H1 (cell line): ENCODE results near the gene C19orf25. TPM values are rescaled to one million over a fixed set of nuclear protein-coding genes. Genes with fewer than 3 reads are reported as not detected.

Experiments
- CTCF ChIA-PET: fragments of 300-600 bp; sonication (Branson Sonifier 250); formaldehyde crosslinking; loops from one replicate; lab custom pipeline; 2021; ENCODE audit not compliant: partially characterized antibody; lab: Charles Lee
- POLR2A ChIA-PET: fragments of 300-600 bp; sonication (Branson Sonifier 250); formaldehyde crosslinking; loops from one replicate; lab custom pipeline; 2021; ENCODE audit warnings: inconsistent platforms; ENCODE audit not compliant: partially characterized antibody; lab: Charles Lee
- DNase-seq, 2 experiments: peaks; one replicate each; pipeline versions ENCODE4 v3.0.0 to v3.0.0-alpha.2; 2010 to 2022; ENCODE audit warnings: low spot score in 2 of 2, low read depth in 1 of 2, mixed read lengths in 1 of 2
- FAIRE-seq: peaks from 2 replicates; lab custom pipeline; 2011; peaks lifted over from hg19 to GRCh38; lab: Jason Lieb, UNC
- H2AFZ ChIP-seq: 2 replicates; pipeline ENCODE4 v1.8.1; 2012; ENCODE audit warnings: low read length, inconsistent platforms
- H2AK5ac ChIP-seq: 2 replicates; pipeline ENCODE4 v1.6.1; 2013; ENCODE audit warnings: low read depth, low read length
- H2BK120ac ChIP-seq: replicated peaks from 2 replicates; pipeline ENCODE3; 2013; ENCODE audit warnings: low read depth, low read length, inconsistent platforms
- H2BK12ac ChIP-seq: 2 replicates; pipeline ENCODE4 v1.6.1; 2013; ENCODE audit warnings: low read depth, low read length
- H2BK15ac ChIP-seq: 2 replicates; pipeline ENCODE4 v1.6.1; 2013; ENCODE audit warnings: low read length
- H2BK20ac ChIP-seq: 2 replicates; pipeline ENCODE4 v1.6.1; 2013; ENCODE audit warnings: low read length
- H2BK5ac ChIP-seq: 2 replicates; pipeline ENCODE4 v1.6.1; 2013; ENCODE audit warnings: low read depth, low read length
- H3K14ac ChIP-seq: 2 replicates; pipeline ENCODE4 v1.6.1; 2013; ENCODE audit warnings: inconsistent platforms; ENCODE audit not compliant: insufficient read length
- H3K18ac ChIP-seq: 2 replicates; pipeline ENCODE4 v1.6.1; 2013; ENCODE audit warnings: low read length; ENCODE audit errors: extremely low read depth
- H3K23ac ChIP-seq: 2 replicates; pipeline ENCODE4 v1.6.1; 2013; ENCODE audit warnings: inconsistent platforms; ENCODE audit not compliant: insufficient read length
- H3K23me2 ChIP-seq: 2 replicates; pipeline ENCODE4 v1.6.1; 2013; ENCODE audit warnings: low read depth, low read length
- H3K27ac ChIP-seq: 2 replicates; pipeline ENCODE4 v1.6.1; 2011; ENCODE audit warnings: low read depth, low read length, inconsistent platforms
- H3K27me3 ChIP-seq, 4 experiments: replicated peaks in 1 of 4; 1 replicate in 1 of 4; 2 replicates in 3 of 4; pipeline versions ENCODE4 v1.6.1 to v1.8.1; 2011 to 2013; ENCODE audit warnings: low read length in 3 of 4, mild to moderate bottlenecking in 3 of 4, inconsistent platforms in 2 of 4, mixed read lengths in 2 of 4, moderate library complexity in 1 of 4; ENCODE audit not compliant: control insufficient read depth in 3 of 4, insufficient read depth in 3 of 4; ENCODE audit errors: extremely low read depth in 1 of 4
- H3K36me3 ChIP-seq, 4 experiments: 2 replicates each; pipeline versions ENCODE4 v1.6.1 to v1.8.1; 2011 to 2013; ENCODE audit warnings: mild to moderate bottlenecking in 4 of 4, low read length in 3 of 4, moderate library complexity in 2 of 4, control low read depth in 1 of 4, inconsistent platforms in 1 of 4; ENCODE audit not compliant: insufficient read depth in 4 of 4, control insufficient read depth in 2 of 4
- H3K4ac ChIP-seq: replicated peaks from 2 replicates; pipeline ENCODE3; 2013; ENCODE audit warnings: low read length, low read depth, mixed read lengths, inconsistent platforms; ENCODE audit not compliant: insufficient read length
- H3K4me1 ChIP-seq, 4 experiments: replicated peaks in 1 of 4; 1 replicate in 1 of 4; 2 replicates in 3 of 4; pipeline versions ENCODE4 v1.6.1 to v1.8.1; 2011 to 2013; ENCODE audit warnings: low read length in 3 of 4, inconsistent platforms in 2 of 4, mixed read lengths in 1 of 4; ENCODE audit not compliant: insufficient read depth in 4 of 4, control insufficient read depth in 3 of 4
- H3K4me2 ChIP-seq, 2 experiments: 2 replicates each; pipeline versions ENCODE4 v1.6.1 to v1.8.1; 2011 to 2013; ENCODE audit warnings: low read depth in 2 of 2, low read length in 2 of 2, control low read depth in 1 of 2, inconsistent platforms in 1 of 2, mild to moderate bottlenecking in 1 of 2; ENCODE audit not compliant: insufficient read depth in 1 of 2
- H3K4me3 ChIP-seq, 4 experiments: fragments of 200-600, 300-600 bp in 1 of 4; sonication (generic), shearing (Covaris generic), sonication (Bioruptor Twin) in 1 of 4; 2 replicates each; pipeline versions ENCODE4 v1.5.1 to v1.8.1; 2011 to 2016; ENCODE audit warnings: low read length in 4 of 4, low read depth in 3 of 4, control low read depth in 2 of 4, inconsistent platforms in 2 of 4, mild to moderate bottlenecking in 2 of 4, mixed read lengths in 1 of 4, moderate library complexity in 1 of 4; ENCODE audit not compliant: insufficient read depth in 2 of 4; ENCODE audit errors: extremely low read depth in 1 of 4
- H3K56ac ChIP-seq: replicated peaks from 2 replicates; pipeline ENCODE3; 2013; ENCODE audit warnings: low read depth, mild to moderate bottlenecking, mixed read lengths, low read length, inconsistent platforms; ENCODE audit not compliant: insufficient read length
- H3K79me1 ChIP-seq: 2 replicates; pipeline ENCODE4 v1.6.1; 2013; ENCODE audit warnings: low read depth, low read length, control low read depth
- H3K79me2 ChIP-seq, 2 experiments: 2 replicates each; pipeline versions ENCODE4 v1.6.1 to v1.8.1; 2012 to 2013; ENCODE audit warnings: low read length in 2 of 2, mild to moderate bottlenecking in 2 of 2, inconsistent platforms in 1 of 2; ENCODE audit not compliant: insufficient read depth in 2 of 2, control insufficient read depth in 1 of 2
- H3K9ac ChIP-seq, 4 experiments: replicated peaks in 1 of 4; 1 replicate in 1 of 4; 2 replicates in 3 of 4; pipeline versions ENCODE4 v1.6.1 to v1.8.1; 2011 to 2013; ENCODE audit warnings: low read depth in 3 of 4, low read length in 3 of 4, control low read depth in 2 of 4, mild to moderate bottlenecking in 2 of 4, moderate library complexity in 2 of 4, inconsistent platforms in 1 of 4; ENCODE audit errors: extremely low read depth in 1 of 4
- H3K9me3 ChIP-seq, 2 experiments: 2 replicates each; pipeline versions ENCODE4 v1.6.1 to v1.8.1; 2012 to 2013; ENCODE audit warnings: mild to moderate bottlenecking in 2 of 2, moderate library complexity in 2 of 2, control low read depth in 1 of 2, inconsistent platforms in 1 of 2, low read depth in 1 of 2, low read length in 1 of 2, mixed read lengths in 1 of 2; ENCODE audit not compliant: insufficient read depth in 2 of 2
- H4K20me1 ChIP-seq, 2 experiments: replicated peaks in 1 of 2; 2 replicates each; pipeline versions ENCODE3 to v1.8.1; 2011 to 2013; ENCODE audit warnings: inconsistent platforms in 2 of 2, low read length in 2 of 2, mild to moderate bottlenecking in 1 of 2; ENCODE audit not compliant: insufficient read depth in 2 of 2, control insufficient read depth in 1 of 2
- H4K5ac ChIP-seq: 2 replicates; pipeline ENCODE4 v1.6.1; 2013; ENCODE audit warnings: low read length, low read depth, mixed read lengths, inconsistent platforms; ENCODE audit not compliant: insufficient read length
- H4K8ac ChIP-seq: 2 replicates; pipeline ENCODE4 v1.8.0; 2013; ENCODE audit warnings: mild to moderate bottlenecking, moderate library complexity, low read length, inconsistent platforms; ENCODE audit not compliant: insufficient read depth; ENCODE audit errors: extremely low read depth
- H4K91ac ChIP-seq: replicated peaks from 2 replicates; pipeline ENCODE3; 2013; ENCODE audit warnings: low read length, mixed read lengths, inconsistent platforms; ENCODE audit not compliant: insufficient read length
- BCL11A ChIP-seq, 2 experiments: IDR thresholded peaks; one replicate each; pipeline ENCODE4 v1.6.1; 2011; ENCODE audit warnings: low read depth in 2 of 2, low read length in 2 of 2, mild to moderate bottlenecking in 2 of 2
- JUND ChIP-seq: IDR thresholded peaks from 2 replicates; pipeline ENCODE4 v1.6.1; 2011; ENCODE audit warnings: mild to moderate bottlenecking, improper control_type of control experiment, low read length
- POLR2AphosphoS5 ChIP-seq: IDR thresholded peaks from 2 replicates; pipeline ENCODE4 v1.6.1; 2011; ENCODE audit warnings: low read depth, low read length
- WGBS, 2 experiments: shearing (Covaris generic) in 1 of 2; methylation state at CpG; one replicate each; pipeline versions ENCODE4 v1.1.6 to v1.1.7; 2013 to 2015; ENCODE audit warnings: low lambda C conversion rate in 2 of 2, mixed read lengths in 2 of 2, inconsistent platforms in 1 of 2, low coverage in 1 of 2, missing lambda C conversion rate in 1 of 2; ENCODE audit not compliant: insufficient replicate concordance in 2 of 2, insufficient coverage in 1 of 2, insufficient read length in 1 of 2; ENCODE audit errors: extremely low coverage in 1 of 2, missing lambda C conversion rate in 1 of 2; 5-methylcytosine and 5-hydroxymethylcytosine counted together
- polyA plus RNA-seq, 7 experiments: library from polyadenylated mRNA; depleted of rRNA in 3 of 7; stranded (reverse) in 5 of 7; unstranded in 2 of 7; fragments of >200 nt in 5 of 7; fragments of 200-250 nt in 2 of 7; gene quantifications; 1 replicate in 5 of 7; 2 replicates in 1 of 7; 4 replicates in 1 of 7; pipeline versions ENCODE4 v1.2.1 to v1.2.3, GENCODE V29; 2011 to 2013; ENCODE audit warnings: missing spikeins in 2 of 7, mixed read lengths in 2 of 7
- total RNA-seq: library from RNA; stranded (reverse); fragmentation: NEBNext Ultra II Directional; extraction: Animal tissue kit (Norgen Biotek cat#: 25700); gene quantifications from 2 replicates; pipeline ENCODE4 v1.2.1, GENCODE V29; 2021

The C19orf25 gene
- total and polyA plus RNA-seq, 2 of the 8 experiments (the other 6 are each of a cell fraction or from before 2014, with no cell fraction given): 41.3 to 67.4 TPM

DNA sequence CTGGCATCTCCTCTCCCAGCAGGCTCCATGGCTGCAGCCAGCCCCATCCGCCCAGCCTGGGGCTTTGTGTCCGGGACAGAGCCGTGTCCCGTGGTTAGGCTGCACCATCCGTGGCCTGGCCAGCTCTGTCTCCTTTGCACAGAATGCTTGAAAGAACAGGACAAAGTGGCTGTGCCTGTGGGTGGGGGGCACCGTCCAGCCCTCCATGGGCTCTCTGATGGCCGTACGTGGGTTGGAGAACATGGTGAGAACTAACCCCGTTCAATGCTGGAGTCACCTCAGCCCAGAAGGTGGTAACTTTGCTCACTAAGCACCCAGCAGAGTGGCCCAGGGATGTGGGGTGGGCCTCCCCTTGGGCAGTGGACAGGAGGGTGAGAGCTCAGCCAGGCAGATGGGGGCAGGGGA, 38.0 kb downstream of the C19orf25 start:
- Histone ChIP-seq H2BK120ac (no peak overlapping the region), H2AFZ (no peak overlapping the region), H2BK5ac (0 out of 2 replicates have a peak overlapping the region, but pooled peaks have one; percentile 9), H2BK12ac (no peak overlapping the region), H3K18ac (no peak overlapping the region; the same call in 1 of the 2 replicates), H3K4me1 (peaks cover 0 to 11% (median 4%) of the 10 kb centered on the region in 4 experiments; a peak in 5 of 7 replicates), H3K23me2 (peaks cover 3% of the 10 kb centered on the region; the same call in 1 of the 2 replicates), H4K5ac (no peak overlapping the region), H3K36me3 (peaks cover 26 to 37% (median 29%) of the 10 kb centered on the region in 4 experiments), H3K56ac (no peak overlapping the region), H3K9me3 (no peaks in the 10 kb centered on the region), H2BK15ac (no peak overlapping the region), H3K23ac (no peak overlapping the region), H2BK20ac (no peak overlapping the region), H2AK5ac (no peak overlapping the region), H4K91ac (no peak overlapping the region), H3K4me3 (no peak overlapping the region), H3K27me3 (peaks cover 0 to 3% (median 3%) of the 10 kb centered on the region in 4 experiments; a peak in 3 of 7 replicates), H3K79me1 (peaks cover 4% of the 10 kb centered on the region), H3K14ac (no peak overlapping the region), H3K4ac (no peak overlapping the region), H3K9ac (no peak overlapping the region), H3K79me2 (peaks cover 2 to 24% of the 10 kb centered on the region in 2 experiments; a peak in 3 of 4 replicates), H4K20me1 (peaks cover 19 to 23% of the 10 kb centered on the region in 2 experiments), H4K8ac (no peak overlapping the region), H3K27ac (no peak overlapping the region), H3K4me2 (no peak overlapping the region)
- DNase-seq: no peak
- FAIRE-seq: no peak
- WGBS, 2 experiments: 91% methylated on average over 9 of the region's 9 CpGs; no CpG with 5 or more reads in 1 of the 2 experiments
- CTCF ChIA-PET: interaction anchor here (0.9 to 5.6 kb wide), 3 partner anchors 14 to 160 kb away, joined by 3 to 54 read pairs (median 3); no protein-coding TSS in a partner anchor
- POLR2A ChIA-PET: interaction anchor here (0.6 to 7.6 kb wide), 17 partner anchors 12 to 254 kb away, joined by 3 to 109 read pairs (median 4); partner anchors contain the start of gene APC2
- TF ChIP-seq POLR2AphosphoS5: peak; percentile 48; the same call in 1 of the 2 replicates
- no peak for TF ChIP-seq BCL11A (IDR thresholded peaks at IDR 0.05; ENCODE audit: low read depth in 2 of 2, low read length in 2 of 2)
- TF ChIP-seq JUND: no peak
